Suprapubic skin (tissue), 4 donors: Measurements from ENCODE around the gene RBBP8NL. TPM values are rescaled to one million over a fixed set of nuclear protein-coding genes. Genes with fewer than 3 reads are reported as not detected.

Source experiments
- DNase-seq, 2 donors: peaks; one replicate each; pipeline ENCODE4 v3.0.0-alpha.2; 2019; ENCODE audit warnings: low spot score in 2 of 2
- H3K27ac ChIP-seq: fragments of 200-600 bp; sonication (generic); one replicate; pipeline ENCODE4 v1.5.1; 2019
- H3K27me3 ChIP-seq: fragments of 200-600 bp; sonication (generic); one replicate; pipeline ENCODE4 v1.5.1; 2019
- H3K36me3 ChIP-seq: fragments of 200-600 bp; sonication (generic); one replicate; pipeline ENCODE4 v1.5.1; 2019
- H3K4me1 ChIP-seq: fragments of 200-600 bp; sonication (generic); one replicate; pipeline ENCODE4 v1.5.1; 2019
- H3K4me3 ChIP-seq: fragments of 200-600 bp; sonication (generic); one replicate; pipeline ENCODE4 v1.5.1; 2019; ENCODE audit warnings: mild to moderate bottlenecking
- H3K9me3 ChIP-seq: fragments of 200-600 bp; sonication (generic); one replicate; pipeline ENCODE4 v1.5.1; 2019
- CTCF ChIP-seq, 2 donors: fragments of 200-600 bp in 1 of 2; fragments of 450-650 bp in 1 of 2; sonication (generic) in 1 of 2; IDR thresholded peaks; one replicate each; pipeline ENCODE4 v1.5.1; 2016 to 2019; ENCODE audit warnings: antibody characterized with exemption in 2 of 2, mild to moderate bottlenecking in 1 of 2, moderate library complexity in 1 of 2
- EP300 ChIP-seq: sonication (generic); formaldehyde crosslinking; IDR thresholded peaks from one replicate; pipeline ENCODE4 v1.6.1; 2017; ENCODE audit warnings: antibody characterized with exemption
- POLR2A ChIP-seq, 2 donors: fragments of 450-650 bp; IDR thresholded peaks; one replicate each; pipeline ENCODE4 v1.6.1; 2017; ENCODE audit warnings: antibody characterized with exemption in 2 of 2, mild to moderate bottlenecking in 2 of 2, moderate library complexity in 2 of 2
- POLR2AphosphoS5 ChIP-seq, 3 donors: sonication (generic); formaldehyde crosslinking; IDR thresholded peaks; one replicate each; pipeline ENCODE4 v1.6.1; 2017; ENCODE audit warnings: antibody characterized with exemption in 3 of 3
- WGBS: methylation state at CpG from one replicate; pipeline ENCODE4 v1.1.5; 2018; 5-methylcytosine and 5-hydroxymethylcytosine counted together
- total RNA-seq, 4 donors: library from RNA; depleted of rRNA; stranded (reverse); fragments of >200 nt; gene quantifications; one replicate each; pipeline ENCODE4 v1.1.0, GENCODE V29; 2016

The RBBP8NL gene
- total RNA-seq, 4 donors from 2014 or later, result 2.0 to 6.6 (median 3.9) TPM

GRCh38 chr20:62366370-62367135, 60.8 kb downstream of the RBBP8NL start:
- TF ChIP-seq POLR2A (IDR thresholded peaks at IDR 0.05) (no peak), POLR2AphosphoS5 (IDR thresholded peaks at IDR 0.05) (no peak), CTCF (IDR thresholded peaks at IDR 0.05) (no peak), EP300 (no peak)
- Histone ChIP-seq H3K36me3 (no peaks in the 10 kb centered on the region), H3K4me3 (peak overlapping the region; percentile 83), H3K27me3 (peaks cover 13% of the 10 kb centered on the region), H3K4me1 (peaks cover 94% of the 10 kb centered on the region), H3K27ac (peak overlapping the region; percentile 94), H3K9me3 (no peaks in the 10 kb centered on the region)
- no peak for DNase-seq
- WGBS, result 0% methylated on average over 13 of the region's 72 CpGs

DNA sequence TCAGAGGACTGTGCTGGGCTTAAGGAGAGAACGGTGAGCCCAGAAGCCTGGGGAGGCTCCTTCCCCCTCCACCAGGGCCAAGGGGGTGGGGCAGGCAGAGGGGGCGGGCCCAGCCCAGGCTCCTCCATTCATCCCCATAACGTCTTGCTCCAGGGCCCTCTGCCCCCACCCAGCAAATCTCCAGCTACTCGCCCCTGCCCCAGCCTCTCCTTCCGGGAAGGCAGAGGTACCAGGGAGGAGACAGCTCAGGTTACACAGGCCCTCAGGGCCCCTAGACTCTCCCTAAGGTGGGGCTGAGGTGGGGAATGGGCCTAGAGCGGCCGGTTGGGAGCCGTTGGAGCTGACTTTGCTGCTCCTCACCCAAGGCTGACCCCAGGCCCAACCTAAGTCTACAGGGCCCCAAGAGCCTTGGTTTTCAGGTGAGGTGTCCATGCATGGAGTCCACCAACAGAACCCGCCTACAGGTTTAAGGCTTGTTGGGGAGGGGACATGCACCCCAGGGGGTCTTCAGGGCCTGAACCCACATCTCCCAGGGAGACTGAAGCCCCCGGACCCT, 61.4 kb downstream of the RBBP8NL start:
- 22% methylated on average over 6 of the region's 10 CpGs for WGBS
- Histone ChIP-seq H3K27me3 (peaks cover 8% of the 10 kb centered on the region), H3K4me3 (peak overlapping the region; percentile 83), H3K27ac (peak overlapping the region; percentile 94), H3K36me3 (no peaks in the 10 kb centered on the region), H3K4me1 (peaks cover 97% of the 10 kb centered on the region), H3K9me3 (no peaks in the 10 kb centered on the region)
- TF ChIP-seq CTCF (IDR thresholded peaks at IDR 0.05) (no peak), EP300 (no peak), POLR2A (IDR thresholded peaks at IDR 0.05) (no peak), POLR2AphosphoS5 (IDR thresholded peaks at IDR 0.05) (no peak)
- DNase-seq, result no peak

GRCh38 chr20:62364911-62365736, 62.2 kb downstream of the RBBP8NL start:
- H3K27me3 ChIP-seq, result peaks cover 8% of the 10 kb centered on the region
- H3K4me3 ChIP-seq, result peak overlapping the region; percentile 83
- H3K36me3 ChIP-seq, result no peaks in the 10 kb centered on the region
- no peak for DNase-seq
- H3K9me3 ChIP-seq, result no peaks in the 10 kb centered on the region
- H3K4me1 ChIP-seq, result peaks cover 94% of the 10 kb centered on the region
- WGBS, result 14% methylated on average over 12 of the region's 27 CpGs
- TF ChIP-seq CTCF (IDR thresholded peaks at IDR 0.05), result no peak
- TF ChIP-seq POLR2A (IDR thresholded peaks at IDR 0.05), result no peak
- no peak for TF ChIP-seq POLR2AphosphoS5 (IDR thresholded peaks at IDR 0.05)
- TF ChIP-seq EP300, result no peak
- peak overlapping the region; percentile 94 for H3K27ac ChIP-seq

GRCh38 chr20:62363920-62364851, 63.2 kb downstream of the RBBP8NL start:
- H3K4me1 ChIP-seq, result peaks cover 94% of the 10 kb centered on the region
- TF ChIP-seq CTCF (IDR thresholded peaks at IDR 0.05), result no peak
- peak in 1 of 2 donors; percentile 63 for DNase-seq
- peak overlapping the region; percentile 94 for H3K27ac ChIP-seq
- no peaks in the 10 kb centered on the region for H3K36me3 ChIP-seq
- peak overlapping the region; percentile 83 for H3K4me3 ChIP-seq
- H3K9me3 ChIP-seq, result no peaks in the 10 kb centered on the region
- WGBS, result 61% methylated on average over 2 of the region's 22 CpGs
- H3K27me3 ChIP-seq, result peaks cover 8% of the 10 kb centered on the region
